K562 (cell line): Measurements from ENCODE around the gene ZBED4. TPM values are rescaled to one million over a fixed set of nuclear protein-coding genes. Genes with fewer than 3 reads are reported as not detected.

Experiments
- ATAC-seq: fragments of 200-7000 bp; cut with Tn5 transposase; 3 replicates; pipeline ENCODE4 v1.9.1; 2020; ENCODE audit warnings: moderate library complexity
- BruUV-seq: library from RNA; stranded (reverse); fragments of 400-500 nt; replicated peaks from 2 replicates; lab custom pipeline; 2021; lab: Mats Ljungman, UMichigan
- CTCF ChIA-PET: fragments of 300-600 bp; formaldehyde crosslinking; extraction: SDS; loops from one replicate; lab custom pipeline; 2021; ENCODE audit warnings: low intra/inter-chr PET ratio; lab: Yijun Ruan, JAX
- POLR2A ChIA-PET: fragments of 300-600, 350-650 bp; sonication (Branson Sonifier 250); formaldehyde crosslinking; extraction: SDS; loops from one replicate; lab custom pipeline; 2021; ENCODE audit warnings: antibody characterized with exemption, inconsistent platforms; lab: Yijun Ruan, JAX
- DNase-seq, 4 experiments: peaks; one replicate each; pipeline versions ENCODE4 v3.0.0 to v3.0.0-alpha.2; 2011 to 2018; ENCODE audit warnings: low spot score in 3 of 4, mixed read lengths in 3 of 4; ENCODE audit errors: extremely low read depth in 1 of 4
- FAIRE-seq: peaks from 2 replicates; lab custom pipeline; 2011; peaks lifted over from hg19 to GRCh38; lab: Jason Lieb, UNC
- H2AFZ ChIP-seq: 2 replicates; pipeline ENCODE4 v1.6.0; 2011; ENCODE audit warnings: low read depth, low read length, control low read depth, inconsistent platforms
- H3K27ac ChIP-seq: fragments of 200-600 bp; 3 replicates; pipeline ENCODE4 v1.8.0; 2011; ENCODE audit warnings: low read depth, mild to moderate bottlenecking, control low read depth, inconsistent platforms, low read length, moderate library complexity, mixed read lengths; ENCODE audit errors: extremely low read depth
- H3K27me3 ChIP-seq, 2 experiments: fragments of 300-600 bp in 1 of 2; 2 replicates in 1 of 2; 3 replicates in 1 of 2; pipeline versions ENCODE4 v1.6.0 to v1.8.0; 2011; ENCODE audit warnings: inconsistent platforms in 2 of 2, low read length in 2 of 2, mild to moderate bottlenecking in 1 of 2, mixed read lengths in 1 of 2, moderate library complexity in 1 of 2; ENCODE audit not compliant: control insufficient read depth in 2 of 2, insufficient read depth in 2 of 2
- H3K36me3 ChIP-seq: fragments of 300-600 bp; 3 replicates; pipeline ENCODE4 v1.8.0; 2011; ENCODE audit warnings: mild to moderate bottlenecking, low read length, inconsistent platforms; ENCODE audit not compliant: control insufficient read depth, insufficient read depth
- H3K4me1 ChIP-seq, 2 experiments: fragments of 200-600 bp in 1 of 2; replicated peaks in 1 of 2; 2 replicates in 1 of 2; 3 replicates in 1 of 2; pipeline versions ENCODE4 v1.5.1 to v1.8.0; 2011; ENCODE audit warnings: inconsistent platforms in 2 of 2, low read length in 2 of 2, mild to moderate bottlenecking in 1 of 2, mixed read lengths in 1 of 2, moderate library complexity in 1 of 2; ENCODE audit not compliant: control insufficient read depth in 2 of 2, insufficient read depth in 2 of 2
- H3K4me2 ChIP-seq: 2 replicates; pipeline ENCODE4 v1.6.1; 2011; ENCODE audit warnings: low read length, control low read depth, inconsistent platforms, mixed read lengths; ENCODE audit not compliant: insufficient read depth
- H3K4me3 ChIP-seq: fragments of 200-600 bp; sonication (generic), shearing (Covaris generic); 2 replicates; pipeline ENCODE4 v1.5.1; 2016; ENCODE audit warnings: control low read depth, inconsistent platforms
- H3K79me2 ChIP-seq: fragments of 200-600 bp; 3 replicates; pipeline ENCODE4 v1.8.0; 2011; ENCODE audit warnings: low read length, inconsistent platforms; ENCODE audit not compliant: control insufficient read depth, insufficient read depth
- H3K9ac ChIP-seq, 2 experiments: 2 replicates each; pipeline versions ENCODE4 v1.6.0 to v1.6.1; 2011; ENCODE audit warnings: low read depth in 2 of 2, low read length in 2 of 2, control low read depth in 1 of 2, inconsistent platforms in 1 of 2, mild to moderate bottlenecking in 1 of 2, mixed read lengths in 1 of 2; ENCODE audit not compliant: insufficient read depth in 1 of 2
- H3K9me1 ChIP-seq: one replicate; pipeline ENCODE4 v1.6.0; 2011; ENCODE audit warnings: inconsistent platforms, mild to moderate bottlenecking, low read length, moderate library complexity; ENCODE audit not compliant: control insufficient read depth, insufficient read depth
- H3K9me3 ChIP-seq: replicated peaks from 2 replicates; pipeline ENCODE4 v1.5.1; 2011; ENCODE audit warnings: low read depth, low read length, inconsistent platforms; ENCODE audit not compliant: control insufficient read depth, insufficient read depth
- H4K20me1 ChIP-seq: replicated peaks from 2 replicates; pipeline ENCODE4 v1.6.1; 2011; ENCODE audit warnings: low read length, inconsistent platforms, mixed read lengths; ENCODE audit not compliant: control insufficient read depth, insufficient read depth
- CTCF ChIP-seq, 3 experiments: IDR thresholded peaks in 2 of 3; conservative IDR thresholded peaks in 1 of 3; 2 replicates each; pipeline ENCODE4 v1.5.1; 2011 to 2012; ENCODE audit warnings: low read length in 3 of 3, mild to moderate bottlenecking in 3 of 3, control low read depth in 2 of 3, improper control_type of control experiment in 1 of 3, inconsistent platforms in 1 of 3, low read depth in 1 of 3, mixed read lengths in 1 of 3, moderate library complexity in 1 of 3; ENCODE audit not compliant: insufficient read depth in 2 of 3
- FOXO4 ChIP-seq: fragments of 450-650 bp; formaldehyde crosslinking; IDR thresholded peaks from 2 replicates; pipeline ENCODE4 v1.4.0; 2020; ENCODE audit warnings: mild to moderate bottlenecking, moderate library complexity
- FOXP1 ChIP-seq: sonication (generic); formaldehyde crosslinking; IDR thresholded peaks from 2 replicates; pipeline ENCODE4 v1.8.0; 2022; ENCODE audit warnings: mild to moderate bottlenecking, missing genetic modification reagents
- NR2C1 ChIP-seq, 2 experiments: fragments of 450-650 bp; IDR thresholded peaks; 2 replicates each; pipeline ENCODE4 v1.6.1; 2017; ENCODE audit warnings: mild to moderate bottlenecking in 2 of 2, antibody characterized with exemption in 1 of 2, inconsistent platforms in 1 of 2, missing compliant biosample characterization in 1 of 2, missing genetic modification characterization in 1 of 2
- POLR2G ChIP-seq: fragments of 200-400 bp; formaldehyde crosslinking; IDR thresholded peaks from 2 replicates; pipeline ENCODE4 v1.6.1; 2017; ENCODE audit warnings: low read depth, mild to moderate bottlenecking, antibody characterized with exemption, low read length, moderate library complexity
- SETDB1 ChIP-seq: IDR thresholded peaks from one replicate; pipeline ENCODE4 v1.6.1; 2012; ENCODE audit warnings: low read length, control low read depth, inconsistent platforms
- TEAD2 ChIP-seq: fragments of 450-650 bp; IDR thresholded peaks from 2 replicates; pipeline ENCODE4 v1.6.1; 2016; ENCODE audit warnings: missing genetic modification characterization, control low read depth, missing compliant biosample characterization
- UBTF ChIP-seq, 2 experiments: IDR thresholded peaks; 2 replicates each; pipeline ENCODE4 v1.6.1; 2012; ENCODE audit warnings: improper control_type of control experiment in 2 of 2, low read depth in 2 of 2, low read length in 2 of 2, borderline replicate concordance in 1 of 2
- XRCC4 ChIP-seq: IDR thresholded peaks from one replicate; pipeline ENCODE4 v1.6.1; 2011; ENCODE audit not compliant: insufficient read depth, insufficient read length; ENCODE audit errors: extremely low read depth
- WGBS: fragments of 100-300 bp; shearing (Covaris generic); methylation state at CpG from one replicate; pipeline ENCODE4 v1.1.6; 2016; ENCODE audit warnings: low coverage, mixed read lengths; ENCODE audit not compliant: insufficient coverage; ENCODE audit errors: missing lambda C conversion rate; 5-methylcytosine and 5-hydroxymethylcytosine counted together
- in situ Hi-C: fragments of 300-500 bp; cut with MboI; formaldehyde crosslinking; loops from 4 replicates; pipeline ENCODE4 v1.15.0; 2018; ENCODE audit warnings: inconsistent platforms, mixed read lengths
- intact Hi-C: fragments of 100-400 bp; cut with micrococcal nuclease; formaldehyde crosslinking; loops from 2 replicates; pipeline ENCODE4 v1.14.2; 2022
- polyA plus RNA-seq, 8 experiments: library from polyadenylated mRNA; depleted of rRNA in 4 of 8; stranded (reverse) in 5 of 8; unstranded in 3 of 8; fragments of >200 nt; fragmentation: Nextera tagmentation in 2 of 8; fragmentation: Illumina TruSeq in 1 of 8; extraction: Ambion mirVana in 2 of 8; extraction: Trizol in 1 of 8; gene quantifications; 2 replicates each; pipeline versions ENCODE4 v1.2.1 to v1.2.3, GENCODE V29; 2011 to 2014; ENCODE audit warnings: inconsistent platforms in 1 of 8, missing spikeins in 1 of 8
- total RNA-seq, 7 experiments: library from RNA; depleted of rRNA in 6 of 7; stranded (reverse); fragments of >200 nt in 6 of 7; fragmentation: Illumina TruSeq in 2 of 7; extraction: Trizol in 2 of 7; gene quantifications; 2 replicates each; pipeline versions ENCODE4 v1.2.1 to v1.2.3, GENCODE V29; 2011 to 2021; ENCODE audit warnings: low replicate concordance in 1 of 7
- TF ChIP-seq, protein P1 (sequence below), 2 experiments: fragments of 250-450 bp in 1 of 2; fragments of 450-650 bp in 1 of 2; sonication (Bioruptor Pico) in 1 of 2; IDR thresholded peaks; 2 replicates each; pipeline versions ENCODE4 v1.6.1 to v1.8.0; 2016 to 2021; ENCODE audit warnings: mild to moderate bottlenecking in 2 of 2, moderate library complexity in 2 of 2, missing compliant biosample characterization in 1 of 2, missing genetic modification characterization in 1 of 2

The ZBED4 gene
- total and polyA plus RNA-seq, 9 of the 15 experiments (the other 6 are each of a cell fraction or from before 2014, with no cell fraction given) = 1.5 to 16.8 (median 7.4) TPM

GRCh38 chr22:49826603-49827270, 26.9 kb upstream of the ZBED4 start (continued):
- peak in 1 of 2 experiments; percentile 0; a peak in 2 of 4 replicates for TF ChIP-seq UBTF (IDR thresholded peaks at IDR 0.05; ENCODE audit: borderline replicate concordance in 1 of 2, low read depth in 2 of 2, low read length in 2 of 2)

GRCh38 chr22:49827271-49827852, 26.3 kb upstream of the ZBED4 start:
- Histone ChIP-seq H3K27ac (peak overlapping the region; percentile 82; the same call in 1 of the 3 replicates), H3K9me3 (no peaks in the 10 kb centered on the region), H3K27me3 (peaks cover 0 to 5% of the 10 kb centered on the region in 2 experiments; a peak in 2 of 5 replicates), H3K4me3 (peak overlapping the region; percentile 65), H3K9ac (peak overlapping the region; percentile 82 to 97; a peak in 3 of 4 replicates), H2AFZ (no peak overlapping the region), H3K9me1 (no peaks in the 10 kb centered on the region), H3K36me3 (peaks cover 35% of the 10 kb centered on the region; the same call in 2 of the 3 replicates), H3K4me1 (peaks cover 7 to 51% of the 10 kb centered on the region in 2 experiments; a peak in 4 of 5 replicates), H3K79me2 (peaks cover 47% of the 10 kb centered on the region), H4K20me1 (peaks cover 18% of the 10 kb centered on the region; the same call in 1 of the 2 replicates), H3K4me2 (peak overlapping the region; percentile 87; the same call in 1 of the 2 replicates)
- in situ Hi-C loops = loop anchor here (10.0 kb wide), 1 partner anchor 87 kb away; the partner anchor contains the start of genes ALG12 and CRELD2
- ATAC-seq = no peak
- WGBS = 2% methylated on average over 21 of the region's 110 CpGs
- POLR2A ChIA-PET = interaction anchor here (0.6 to 1.8 kb wide), 2 partner anchors 11 to 81 kb away, joined by 3 to 10 read pairs; no protein-coding TSS in a partner anchor
- CTCF ChIA-PET = no interaction called here
- peak; percentile 23 to 78 (median 50) for DNase-seq
- no peak for FAIRE-seq
- no TSS peak for BruUV-seq
- intact Hi-C loops = no loop called here
- TF ChIP-seq NR2C1 (IDR thresholded peaks at IDR 0.05) = no peak
- TF ChIP-seq NR2C1 (tag; IDR thresholded peaks at IDR 0.05) = no peak
- TF ChIP-seq POLR2G = peak; percentile 26
- TF ChIP-seq, protein P1, sequence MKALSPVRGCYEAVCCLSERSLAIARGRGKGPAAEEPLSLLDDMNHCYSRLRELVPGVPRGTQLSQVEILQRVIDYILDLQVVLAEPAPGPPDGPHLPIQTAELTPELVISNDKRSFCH (CRISPR knock-in tag; IDR thresholded peaks at IDR 0.05) = no peak
- TF ChIP-seq, protein P1 (tag; IDR thresholded peaks at IDR 0.05) = no peak
- TF ChIP-seq SETDB1 = no peak
- no peak for TF ChIP-seq FOXP1
- TF ChIP-seq CTCF (IDR thresholded peaks at IDR 0.05 in 2 of 3, conservative IDR thresholded peaks at IDR 0.05 in 1 of 3; ENCODE audit: insufficient read depth in 2 of 3, low read depth in 1 of 3, low read length in 3 of 3) = no peak
- no peak for TF ChIP-seq XRCC4
- TF ChIP-seq TEAD2 (tag) = no peak
- no peak for TF ChIP-seq FOXO4 (CRISPR knock-in tag)
